RWPE2 (cell line): ENCODE measurements around the gene NEUROD4.

ENCODE experiments used
- ATAC-seq: fragments of 200-7000 bp; cut with Tn5 transposase; 3 replicates; pipeline ENCODE4 v1.9.1; 2021; ENCODE audit warnings: low read depth
- DNase-seq: peaks from one replicate; pipeline ENCODE4 v3.0.0-alpha.2; 2020; ENCODE audit warnings: low spot score
- H3K27ac ChIP-seq: fragments of 450-650 bp; 2 replicates; pipeline ENCODE4 v1.5.1; 2017; ENCODE audit warnings: mild to moderate bottlenecking; ENCODE audit not compliant: poor library complexity, severe bottlenecking
- H3K27me3 ChIP-seq: fragments of 250-450 bp; sonication (Bioruptor Pico); 2 replicates; pipeline ENCODE4 v1.5.1; 2021; ENCODE audit warnings: mild to moderate bottlenecking, moderate library complexity; ENCODE audit not compliant: insufficient read depth, poor library complexity, severe bottlenecking
- H3K36me3 ChIP-seq: fragments of 250-450 bp; sonication (Bioruptor Pico); 2 replicates; pipeline ENCODE4 v1.5.1; 2020; ENCODE audit warnings: low read depth, mild to moderate bottlenecking, moderate library complexity
- H3K4me1 ChIP-seq: fragments of 250-450 bp; sonication (Bioruptor Pico); 2 replicates; pipeline ENCODE4 v1.5.1; 2021; ENCODE audit warnings: mild to moderate bottlenecking, moderate library complexity; ENCODE audit not compliant: insufficient read depth, poor library complexity, severe bottlenecking
- H3K4me3 ChIP-seq: fragments of 250-450 bp; sonication (Bioruptor Pico); 2 replicates; pipeline ENCODE4 v1.5.1; 2021; ENCODE audit warnings: mild to moderate bottlenecking, moderate library complexity; ENCODE audit not compliant: severe bottlenecking
- H3K9me3 ChIP-seq: fragments of 250-450 bp; sonication (Bioruptor Pico); 2 replicates; pipeline ENCODE4 v1.5.1; 2021; ENCODE audit warnings: mild to moderate bottlenecking, moderate library complexity; ENCODE audit not compliant: severe bottlenecking
- CTCF ChIP-seq: fragments of 450-650 bp; IDR thresholded peaks from one replicate; pipeline ENCODE4 v1.5.1; 2017; ENCODE audit warnings: mild to moderate bottlenecking, moderate library complexity; ENCODE audit not compliant: poor library complexity, severe bottlenecking

NEUROD4 gene

GRCh38 chr12:55025508-55025907, 5.7 kb downstream of the NEUROD4 start:
- Histone ChIP-seq H3K9me3 (no peaks in the 10 kb centered on the region), H3K36me3 (no peaks in the 10 kb centered on the region), H3K27ac (no peak overlapping the region), H3K27me3 (peaks cover 3% of the 10 kb centered on the region), H3K4me1 (no peaks in the 10 kb centered on the region), H3K4me3 (no peak overlapping the region)
- ATAC-seq, result no peak
- no peak for DNase-seq
- TF ChIP-seq CTCF, result no peak

- no peak overlapping the region for H3K27ac ChIP-seq
- no peak overlapping the region for H3K4me3 ChIP-seq
- DNase-seq, result no peak
- H3K9me3 ChIP-seq, result no peaks in the 10 kb centered on the region
- no peak for ATAC-seq
- H3K36me3 ChIP-seq, result no peaks in the 10 kb centered on the region
- H3K27me3 ChIP-seq, result peaks cover 34% of the 10 kb centered on the region
- no peak for TF ChIP-seq CTCF
- no peaks in the 10 kb centered on the region for H3K4me1 ChIP-seq
These were observed 14.4 kb downstream of the NEUROD4 start for GRCh38 chr12:55034218-55034617.

- ATAC-seq (no peak), DNase-seq (no peak)
- Histone ChIP-seq H3K4me3 (no peak overlapping the region), H3K9me3 (no peaks in the 10 kb centered on the region), H3K27me3 (peaks cover 29% of the 10 kb centered on the region), H3K36me3 (no peaks in the 10 kb centered on the region), H3K4me1 (no peaks in the 10 kb centered on the region), H3K27ac (no peak overlapping the region)
- TF ChIP-seq CTCF, result no peak
These were observed 16.7 kb downstream of the NEUROD4 start for GRCh38 chr12:55036326-55037115.

GRCh38 chr12:55037351-55037987, 17.7 kb downstream of the NEUROD4 start:
- H3K9me3 ChIP-seq, result no peaks in the 10 kb centered on the region
- ATAC-seq, result no peak
- no peak overlapping the region for H3K4me3 ChIP-seq
- no peaks in the 10 kb centered on the region for H3K4me1 ChIP-seq
- no peak for DNase-seq
- H3K27ac ChIP-seq, result no peak overlapping the region
- H3K36me3 ChIP-seq, result no peaks in the 10 kb centered on the region
- peaks cover 31% of the 10 kb centered on the region for H3K27me3 ChIP-seq
- TF ChIP-seq CTCF, result no peak
